GM21576 (cell line): ENCODE results near the gene IL21.
"Not testable (repeated sequence)": the region's sequence is repeated elsewhere in the genome, so short reads cannot be mapped to it uniquely, and the experiment has no call there.

Experiments used
- ATAC-seq: cut with Tn5 transposase; IDR thresholded peaks from one replicate; pipeline ENCODE4 v1.9.1; 2021; ENCODE audit warnings: mild to moderate bottlenecking, moderate library complexity; ENCODE audit not compliant: unreplicated experiment

Gene IL21

DNA sequence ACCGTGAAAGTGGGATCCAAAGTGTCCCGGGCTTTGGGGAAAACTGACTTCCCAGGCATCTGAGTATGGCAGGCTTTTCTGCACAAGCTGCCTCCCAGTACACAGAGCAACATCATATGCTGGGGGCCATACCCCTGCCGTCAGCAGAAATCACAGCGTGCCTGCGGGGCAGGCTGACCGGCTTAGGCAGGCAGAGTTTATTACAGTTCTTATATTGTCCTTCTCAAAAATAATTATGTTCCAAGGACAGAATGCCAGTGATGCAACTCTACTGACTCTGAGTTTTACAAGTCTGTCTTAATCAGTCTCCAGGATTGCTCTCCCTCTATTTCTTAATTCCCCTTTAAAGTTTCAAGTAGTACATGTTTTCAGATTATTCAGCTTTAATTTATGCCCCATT is 37.0 kb downstream of the IL21 start:
- ATAC-seq: no peak

DNA sequence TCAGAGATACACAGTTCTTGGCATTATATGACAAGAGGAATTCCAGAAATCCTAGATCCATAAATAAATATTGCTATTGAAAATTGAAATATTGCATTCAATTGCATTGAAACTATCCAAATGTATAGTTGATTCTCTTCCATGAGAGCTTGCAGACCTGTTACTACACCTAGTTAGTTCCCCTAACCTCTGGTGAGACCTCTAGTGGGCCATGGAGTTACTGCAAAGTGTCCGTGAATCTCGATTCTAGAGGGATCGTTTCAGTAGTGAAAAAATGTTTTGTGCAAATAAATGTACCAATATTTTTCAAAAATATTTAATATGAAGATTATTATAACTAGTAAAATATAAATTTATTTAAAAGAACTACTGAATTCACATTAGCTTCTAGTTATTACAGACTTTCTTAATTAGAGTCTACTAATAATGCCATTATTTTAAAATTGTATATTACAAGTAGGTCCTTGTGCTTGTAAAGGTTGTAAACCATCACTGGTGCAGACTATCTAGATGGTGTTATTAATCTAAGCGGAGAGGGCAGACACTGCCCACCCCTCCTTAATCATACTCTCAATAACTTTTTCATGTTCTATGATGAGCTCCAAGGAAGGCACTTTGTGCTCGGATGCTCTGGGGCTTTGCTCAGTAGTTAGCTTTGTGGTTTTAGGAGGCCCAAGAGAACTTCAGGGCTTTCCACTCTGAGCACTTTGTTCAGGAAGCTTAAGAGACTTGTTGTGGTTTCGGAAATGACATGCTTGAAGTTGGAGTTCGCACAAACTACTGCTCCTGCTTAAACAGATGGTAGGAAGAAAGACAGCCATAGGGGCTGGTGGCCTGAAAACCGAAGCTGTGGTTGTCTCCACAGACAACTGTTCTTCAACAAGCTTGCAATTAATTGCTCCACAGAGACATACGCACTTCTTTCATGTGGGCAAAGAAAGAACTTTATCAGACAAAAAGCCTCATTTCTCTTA is 42.8 kb downstream of the IL21 start:
- peak; percentile 81 for ATAC-seq

DNA sequence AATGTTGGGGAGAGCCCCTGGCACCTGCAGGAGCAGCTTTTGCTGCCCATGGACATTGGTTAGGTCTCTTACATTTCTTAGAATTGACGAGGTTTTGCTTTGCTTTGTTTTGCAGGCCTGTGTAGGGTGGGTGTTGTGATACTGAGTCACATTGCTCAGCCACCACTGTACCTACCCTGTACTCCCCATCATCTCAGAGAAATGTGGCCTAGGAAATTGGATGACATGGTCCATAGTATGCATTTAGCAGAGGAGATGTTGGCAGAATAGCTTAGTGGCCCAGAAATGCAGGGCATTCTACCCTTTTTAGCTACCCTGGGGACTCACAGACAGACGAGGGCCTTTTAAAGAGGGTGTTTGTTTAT is 43.7 kb downstream of the IL21 start:
- ATAC-seq: no peak

DNA sequence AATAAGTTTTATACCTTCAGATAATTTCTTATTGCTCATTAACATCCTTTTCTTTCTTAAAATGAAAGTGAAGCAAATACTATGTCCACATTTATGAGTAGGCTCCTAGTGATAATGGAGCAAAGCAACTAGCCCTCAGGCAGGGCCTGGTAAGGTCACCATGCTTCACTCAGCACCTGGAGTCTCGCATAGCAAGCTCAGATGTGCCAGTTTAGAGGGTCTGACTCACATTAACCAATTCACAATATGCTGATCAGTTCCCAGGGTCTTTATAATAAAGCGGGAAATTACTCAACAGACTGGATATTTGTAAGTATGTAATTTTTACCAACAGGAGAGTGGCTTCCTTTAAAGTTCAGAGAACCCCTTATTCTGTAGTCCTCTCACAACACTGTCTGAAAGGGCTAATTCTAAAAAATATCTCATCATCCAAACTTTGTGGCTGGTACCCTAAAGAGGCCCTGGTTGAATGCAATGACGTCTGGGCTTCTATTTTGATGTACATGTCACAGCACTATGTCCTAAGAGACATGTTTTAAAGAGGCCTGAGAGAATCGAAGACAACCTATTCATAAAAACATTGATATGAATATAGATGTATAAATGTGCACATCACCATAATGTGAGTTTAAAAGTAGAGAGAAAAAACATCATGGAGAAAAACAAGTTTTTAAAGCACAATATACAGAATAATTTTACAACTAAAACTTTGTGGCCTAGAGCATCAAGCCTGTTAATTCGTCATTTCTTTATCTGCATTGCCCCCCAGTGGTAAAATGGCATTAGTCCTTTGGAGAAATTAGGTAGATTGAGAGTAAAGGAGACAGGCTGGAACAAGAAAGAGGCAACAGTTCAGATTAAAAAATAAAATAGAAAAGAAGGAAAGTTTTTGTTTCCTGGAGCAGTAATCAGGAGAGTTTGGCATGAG is 44.3 kb downstream of the IL21 start:
- ATAC-seq: no peak

DNA sequence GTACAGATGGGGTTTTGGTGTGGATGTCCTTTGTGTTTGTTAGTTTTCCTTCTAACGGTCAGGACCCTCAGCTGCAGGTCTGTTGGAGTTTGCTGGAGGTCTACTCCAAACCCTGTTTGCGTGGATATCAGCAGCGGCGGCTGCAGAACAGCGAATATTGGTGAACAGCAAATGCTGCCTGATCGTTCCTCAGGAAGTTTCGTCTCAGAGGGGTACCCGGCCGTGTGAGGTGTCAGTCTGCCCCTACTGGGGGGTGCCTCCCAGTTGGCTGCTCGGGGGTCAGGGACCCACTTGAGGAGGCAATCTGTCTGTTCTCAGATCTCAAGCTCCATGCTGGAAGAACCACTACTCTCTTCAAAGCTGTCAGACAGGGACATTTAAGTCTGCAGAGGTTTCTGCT is 46.5 kb downstream of the IL21 start:
- ATAC-seq: not testable (repeated sequence)

DNA sequence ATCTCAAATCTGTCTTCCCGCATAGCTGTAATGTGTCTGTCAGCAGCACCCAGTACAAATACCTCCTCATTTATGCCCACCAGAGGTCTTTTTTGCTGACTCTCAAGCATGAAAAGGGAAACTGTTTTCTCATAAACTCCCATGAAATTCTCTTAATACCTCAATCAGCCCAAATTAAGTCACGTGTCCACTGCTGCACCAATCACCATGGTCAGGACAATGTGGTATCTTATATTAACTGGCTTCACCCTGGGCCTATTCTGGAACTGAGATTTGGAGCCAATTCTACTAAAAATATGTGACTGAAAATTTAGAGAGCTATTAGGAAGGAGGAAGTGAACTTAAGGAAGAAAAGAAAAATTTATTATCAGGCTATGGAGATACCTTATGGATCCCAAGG is 58.4 kb downstream of the IL21 start:
- ATAC-seq: no peak
